ENCODE measurements around the gene ZNF780B.

DNA sequence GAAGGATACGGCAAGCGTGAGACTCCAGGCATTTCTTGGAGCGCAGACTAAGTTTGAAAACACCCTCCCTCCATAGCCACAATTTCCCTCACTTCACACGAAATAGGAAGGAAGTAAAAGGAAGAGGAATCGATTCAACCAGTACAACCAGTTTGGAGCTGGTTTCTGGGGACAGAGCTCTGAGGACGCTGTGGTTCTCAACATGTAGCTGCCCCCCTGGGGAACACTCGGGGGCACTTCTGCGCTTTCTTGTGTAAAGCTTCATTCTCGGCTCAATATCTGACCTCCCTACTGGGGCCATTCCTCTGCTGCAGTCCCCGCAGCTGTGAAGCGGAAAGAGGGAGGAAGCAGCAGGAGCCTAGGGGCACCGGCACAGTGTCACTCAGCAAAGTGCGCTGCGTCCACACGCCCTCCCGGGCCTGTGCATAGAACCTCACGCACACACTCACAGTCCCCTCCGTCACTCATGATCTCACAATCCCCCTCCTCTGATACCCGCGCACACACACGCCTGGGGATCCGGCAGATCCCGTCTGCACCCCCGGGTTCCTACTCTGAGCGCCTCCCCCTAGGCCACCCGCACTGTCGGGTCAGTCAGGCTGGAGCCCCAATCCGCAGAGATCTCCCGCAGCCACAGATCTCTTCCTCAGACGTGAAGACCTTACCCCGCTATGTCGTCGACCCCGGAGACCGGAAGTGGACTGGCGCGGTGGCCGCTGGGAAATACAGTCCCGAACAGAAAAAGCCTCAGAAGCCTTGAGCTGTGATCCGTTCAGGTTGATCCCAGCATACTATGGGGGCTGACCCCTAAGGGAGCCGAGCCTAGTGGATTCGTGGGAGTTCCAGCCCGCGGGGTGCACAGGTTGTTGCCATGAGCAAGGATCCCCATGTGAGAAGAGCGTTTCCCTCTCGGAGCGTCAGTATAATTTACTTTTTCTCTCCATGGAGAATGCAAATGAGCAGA is 34.5 kb upstream of the ZNF780B start, which contains the start of gene ZNF780A:
- TF ChIP-seq EZH2 (IDR thresholded peaks at IDR 0.05; ENCODE audit: borderline replicate concordance, insufficient read depth, low read depth, low read length, poor library complexity, severe bottlenecking): no peak
- TF ChIP-seq, protein P1, sequence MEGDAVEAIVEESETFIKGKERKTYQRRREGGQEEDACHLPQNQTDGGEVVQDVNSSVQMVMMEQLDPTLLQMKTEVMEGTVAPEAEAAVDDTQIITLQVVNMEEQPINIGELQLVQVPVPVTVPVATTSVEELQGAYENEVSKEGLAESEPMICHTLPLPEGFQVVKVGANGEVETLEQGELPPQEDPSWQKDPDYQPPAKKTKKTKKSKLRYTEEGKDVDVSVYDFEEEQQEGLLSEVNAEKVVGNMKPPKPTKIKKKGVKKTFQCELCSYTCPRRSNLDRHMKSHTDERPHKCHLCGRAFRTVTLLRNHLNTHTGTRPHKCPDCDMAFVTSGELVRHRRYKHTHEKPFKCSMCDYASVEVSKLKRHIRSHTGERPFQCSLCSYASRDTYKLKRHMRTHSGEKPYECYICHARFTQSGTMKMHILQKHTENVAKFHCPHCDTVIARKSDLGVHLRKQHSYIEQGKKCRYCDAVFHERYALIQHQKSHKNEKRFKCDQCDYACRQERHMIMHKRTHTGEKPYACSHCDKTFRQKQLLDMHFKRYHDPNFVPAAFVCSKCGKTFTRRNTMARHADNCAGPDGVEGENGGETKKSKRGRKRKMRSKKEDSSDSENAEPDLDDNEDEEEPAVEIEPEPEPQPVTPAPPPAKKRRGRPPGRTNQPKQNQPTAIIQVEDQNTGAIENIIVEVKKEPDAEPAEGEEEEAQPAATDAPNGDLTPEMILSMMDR (IDR thresholded peaks at IDR 0.05): no peak

Measured in B cell (primary cell).